HG02885 (cell line): ENCODE measurements around the gene KIR2DL1.
"Not testable (repeated sequence)": the region's sequence is repeated elsewhere in the genome, so short reads cannot be mapped to it uniquely, and the experiment has no call there.

Experiments used
- ATAC-seq: cut with Tn5 transposase; IDR thresholded peaks from one replicate; pipeline ENCODE4 v1.9.1; 2021; ENCODE audit warnings: mild to moderate bottlenecking; ENCODE audit not compliant: unreplicated experiment, poor library complexity

KIR2DL1 gene

DNA sequence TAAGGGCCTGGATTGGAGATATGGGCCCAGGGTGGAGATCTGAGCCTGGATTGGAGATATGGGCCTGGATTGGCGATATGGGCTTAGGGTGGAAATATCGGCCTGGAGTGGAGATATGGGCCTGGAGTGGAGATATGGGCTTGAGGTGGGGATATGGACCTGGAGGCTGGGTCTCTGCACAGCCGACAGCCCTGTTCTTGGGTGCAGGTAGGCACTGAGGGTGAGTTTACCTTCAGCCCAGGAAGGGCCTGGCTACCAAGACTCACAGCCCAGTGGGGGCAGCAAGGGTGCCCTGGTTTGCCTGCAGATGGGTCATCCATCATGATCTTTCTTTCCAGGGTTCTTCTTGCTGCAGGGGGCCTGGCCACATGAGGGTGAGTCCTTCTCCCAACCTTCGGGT lies 918 bp downstream of the KIR2DL1 start:
- not testable (repeated sequence) for ATAC-seq

DNA sequence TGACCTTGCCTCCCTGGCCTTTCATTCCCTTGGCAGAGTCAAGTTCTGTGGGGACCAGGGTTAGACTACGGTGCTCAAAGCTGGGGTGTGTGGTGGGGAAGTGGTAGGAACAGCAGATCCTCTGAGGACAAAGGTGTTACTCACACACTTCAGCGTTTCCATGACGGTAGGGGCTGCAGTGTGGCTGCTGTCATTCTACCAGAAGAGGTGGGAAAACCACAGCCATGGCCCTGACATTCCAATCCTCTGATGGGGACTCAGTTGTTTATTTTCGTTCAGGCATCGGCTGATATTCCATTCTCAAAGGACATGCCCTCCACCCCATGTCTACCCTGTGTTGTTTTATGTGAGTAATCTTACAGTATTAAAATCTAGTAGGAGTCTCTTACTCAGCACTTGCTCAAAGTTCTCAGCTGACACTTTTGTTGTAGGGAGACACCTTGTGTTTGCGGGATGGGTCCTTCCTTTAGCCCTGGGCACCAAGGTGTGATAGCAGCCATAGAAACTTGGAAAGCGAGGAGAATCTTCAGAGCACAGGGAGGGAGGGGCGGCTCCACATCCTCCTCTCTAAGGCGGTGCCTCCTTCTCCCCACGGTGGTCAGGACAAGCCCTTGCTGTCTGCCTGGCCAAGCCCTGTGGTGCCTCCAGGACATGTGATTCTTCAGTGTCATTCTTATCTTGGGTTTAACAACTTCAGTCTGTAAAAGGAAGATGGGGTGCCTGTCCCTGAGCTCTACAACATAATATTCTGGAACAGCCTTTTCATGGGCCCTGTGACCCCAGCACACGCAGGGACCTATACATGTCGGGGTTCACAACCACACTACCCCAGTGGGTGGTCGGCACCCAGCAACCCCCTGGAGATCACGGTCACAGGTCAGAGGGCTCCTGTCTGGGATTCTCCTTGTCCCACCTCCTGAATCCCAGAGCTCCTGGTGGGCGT lies 1.7 kb downstream of the KIR2DL1 start:
- not testable (repeated sequence) for ATAC-seq

DNA sequence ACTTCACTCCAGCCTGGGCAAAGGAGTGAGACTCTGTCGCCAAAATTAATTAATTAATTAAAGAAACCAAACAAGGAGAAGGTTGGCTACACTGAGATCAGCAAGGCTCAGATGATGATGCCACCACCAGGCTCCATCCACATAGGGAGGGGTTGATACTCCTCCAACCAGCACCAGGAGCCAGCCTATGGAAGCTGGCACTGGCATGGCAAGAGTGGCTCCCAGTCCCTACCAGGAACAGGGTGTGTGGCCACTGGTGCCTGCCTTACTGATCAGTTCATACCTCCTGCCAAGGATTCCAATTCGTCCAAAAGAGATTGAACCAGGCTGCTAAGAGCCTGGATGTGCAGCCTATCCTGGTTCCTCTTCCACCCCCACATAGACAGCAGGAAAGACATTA lies 3.1 kb downstream of the KIR2DL1 start:
- ATAC-seq: not testable (repeated sequence)

DNA sequence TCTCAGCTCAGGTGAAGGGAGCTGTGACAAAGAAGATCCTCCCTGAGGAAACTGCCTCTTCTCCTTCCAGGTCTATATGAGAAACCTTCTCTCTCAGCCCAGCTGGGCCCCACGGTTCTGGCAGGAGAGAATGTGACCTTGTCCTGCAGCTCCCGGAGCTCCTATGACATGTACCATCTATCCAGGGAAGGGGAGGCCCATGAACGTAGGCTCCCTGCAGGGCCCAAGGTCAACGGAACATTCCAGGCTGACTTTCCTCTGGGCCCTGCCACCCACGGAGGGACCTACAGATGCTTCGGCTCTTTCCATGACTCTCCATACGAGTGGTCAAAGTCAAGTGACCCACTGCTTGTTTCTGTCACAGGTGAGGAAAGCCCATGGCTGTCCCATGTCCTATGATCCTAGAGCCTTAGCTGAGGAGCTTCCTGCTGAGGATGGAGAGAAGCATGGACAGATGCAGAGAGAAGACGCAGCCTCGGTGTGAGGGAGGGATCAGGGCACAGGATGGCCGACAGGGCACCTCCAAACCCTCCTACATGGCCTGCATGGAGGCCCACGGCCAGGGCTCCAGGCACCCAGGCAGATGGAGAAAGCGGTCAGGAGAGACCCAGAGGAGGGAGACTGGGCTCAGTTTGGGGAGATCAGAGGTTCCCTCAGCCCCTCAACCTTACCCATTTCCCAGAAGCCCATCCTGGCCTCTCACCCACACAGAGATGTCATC lies 5.7 kb downstream of the KIR2DL1 start:
- not testable (repeated sequence) for ATAC-seq

DNA sequence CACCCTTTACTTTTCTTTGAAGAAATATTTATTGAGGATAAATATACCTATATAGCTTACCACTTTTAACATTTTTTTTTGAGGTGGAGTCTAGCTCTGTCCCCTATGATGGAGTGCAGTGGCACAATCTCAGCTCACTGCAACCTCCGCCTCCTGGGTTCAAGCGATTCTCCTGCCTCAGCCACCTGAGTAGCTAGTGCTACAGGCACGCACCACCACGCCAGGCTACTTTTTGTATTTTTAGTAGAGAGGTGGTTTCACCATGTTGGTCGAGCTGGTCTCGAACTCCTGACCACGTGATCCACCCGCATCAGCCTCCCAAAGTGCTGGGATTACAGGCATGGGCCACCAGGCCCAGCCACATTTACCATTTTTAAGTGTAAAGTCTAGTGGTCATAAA lies 6.2 kb downstream of the KIR2DL1 start:
- ATAC-seq: not testable (repeated sequence)

DNA sequence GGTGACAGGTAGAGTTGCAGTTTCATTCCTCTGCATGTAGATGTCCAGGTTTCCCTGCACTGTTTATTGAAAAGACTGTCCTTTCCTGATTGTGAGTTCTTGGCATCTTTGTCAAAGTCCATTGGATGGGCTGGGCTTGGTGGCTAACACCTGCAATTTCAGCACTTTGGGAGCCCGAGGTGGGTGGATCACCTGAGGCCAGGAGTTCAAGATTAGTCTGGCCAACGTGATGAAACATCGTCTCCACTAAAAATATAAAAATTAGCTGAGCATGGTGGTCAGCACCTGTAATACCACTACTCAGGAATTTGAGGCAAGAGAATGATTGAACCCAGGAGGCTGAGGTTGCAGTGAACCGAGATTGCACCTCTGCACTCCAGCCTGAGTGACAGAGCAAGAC lies 8.3 kb downstream of the KIR2DL1 start:
- not testable (repeated sequence) for ATAC-seq

DNA sequence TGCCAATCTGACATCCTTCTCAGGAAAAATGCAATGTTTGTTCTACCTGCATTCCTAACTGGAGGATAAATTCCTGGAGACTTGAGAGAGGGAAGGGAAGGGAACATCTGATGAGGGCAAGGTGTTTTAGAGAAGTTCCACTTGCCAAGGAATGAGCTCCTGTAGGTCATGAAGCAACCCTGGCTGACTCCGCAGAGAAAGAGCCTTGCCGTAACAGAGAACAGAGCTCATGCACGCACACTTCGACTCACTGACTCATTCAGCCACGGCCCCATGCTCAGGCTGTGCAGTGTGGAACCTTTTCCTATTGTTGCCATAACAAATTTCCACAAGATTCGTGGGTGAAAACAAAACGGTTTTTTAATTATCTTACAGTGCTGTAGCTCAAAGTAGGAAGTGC lies 9.3 kb downstream of the KIR2DL1 start:
- not testable (repeated sequence) for ATAC-seq

DNA sequence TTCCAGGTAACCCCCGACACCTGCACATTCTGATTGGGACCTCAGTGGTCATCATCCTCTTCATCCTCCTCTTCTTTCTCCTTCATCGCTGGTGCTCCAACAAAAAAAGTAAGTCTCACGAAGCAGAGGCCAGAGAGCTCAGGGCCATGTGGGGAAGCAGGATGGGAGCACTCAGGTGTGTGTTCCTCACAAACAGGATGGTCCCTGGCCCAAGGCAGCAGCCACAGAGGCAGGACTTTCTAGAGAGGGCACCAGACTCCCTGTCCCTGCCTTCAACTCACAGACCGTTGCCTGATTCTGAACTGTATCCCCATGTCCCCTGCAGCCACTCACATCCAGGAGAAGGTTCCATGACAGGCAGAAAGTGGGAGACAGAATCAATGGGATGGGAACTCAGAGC lies 13.3 kb downstream of the KIR2DL1 start:
- ATAC-seq: not testable (repeated sequence)

DNA sequence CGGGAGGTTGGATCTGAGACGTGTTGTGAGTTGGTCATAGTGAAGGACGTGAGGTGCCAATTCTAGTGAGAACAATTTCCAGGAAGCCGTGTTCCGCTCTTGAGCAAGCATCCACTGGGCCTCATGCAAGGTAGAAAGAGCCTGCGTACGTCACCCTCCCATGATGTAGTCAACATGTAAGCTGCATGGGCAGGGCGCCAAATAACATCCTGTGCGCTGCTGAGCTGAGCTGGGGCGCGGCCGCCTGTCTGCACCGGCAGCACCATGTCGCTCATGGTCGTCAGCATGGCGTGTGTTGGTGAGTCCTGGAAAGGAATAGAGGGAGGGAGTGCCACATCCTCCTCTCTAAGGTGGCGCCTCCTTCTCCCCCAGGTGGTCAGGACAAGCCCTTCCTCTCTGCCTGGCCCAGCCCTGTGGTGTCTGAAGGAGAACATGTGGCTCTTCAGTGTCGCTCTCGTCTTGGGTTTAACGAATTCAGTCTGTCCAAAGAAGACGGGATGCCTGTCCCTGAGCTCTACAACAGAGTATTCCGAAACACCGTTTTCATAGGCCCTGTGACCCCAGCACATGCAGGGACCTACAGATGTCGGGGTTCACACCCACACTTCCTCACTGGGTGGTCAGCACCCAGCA lies 16.6 kb downstream of the KIR2DL1 start:
- not testable (repeated sequence) for ATAC-seq

DNA sequence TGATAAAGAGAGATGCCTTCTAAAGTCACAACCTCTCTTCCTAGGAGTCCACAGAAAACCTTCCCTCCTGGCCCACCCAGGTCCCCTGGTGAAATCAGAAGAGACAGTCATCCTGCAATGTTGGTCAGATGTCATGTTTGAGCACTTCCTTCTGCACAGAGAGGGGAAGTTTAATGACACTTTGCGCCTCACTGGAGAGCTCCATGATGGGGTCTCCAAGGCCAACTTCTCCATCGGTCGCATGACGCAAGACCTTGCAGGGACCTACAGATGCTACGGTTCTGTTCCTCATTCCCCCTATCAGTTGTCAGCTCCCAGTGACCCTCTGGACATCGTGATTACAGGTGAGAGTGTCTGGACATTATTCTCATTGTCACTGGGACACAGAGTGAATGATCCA lies 18.6 kb downstream of the KIR2DL1 start:
- not testable (repeated sequence) for ATAC-seq

DNA sequence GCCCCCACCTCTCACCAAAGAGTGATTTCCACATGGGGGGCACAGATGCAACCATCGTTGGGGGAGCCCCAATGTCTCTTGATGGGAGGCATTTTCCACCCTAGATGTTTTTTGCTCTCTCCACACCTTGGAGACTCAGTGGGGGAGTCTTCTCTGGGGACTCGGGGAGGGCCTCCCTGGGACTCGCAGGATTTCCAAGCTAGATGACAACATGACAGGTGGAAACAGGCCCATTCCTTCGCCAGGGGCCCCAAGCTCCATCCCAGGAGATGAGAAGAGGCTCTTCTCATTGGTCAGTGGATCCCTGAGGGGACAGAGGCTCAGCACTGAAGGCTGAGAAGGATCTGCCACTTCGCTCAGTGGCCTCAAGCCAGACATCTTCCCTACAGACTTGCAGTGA lies 21.1 kb downstream of the KIR2DL1 start:
- no peak for ATAC-seq

DNA sequence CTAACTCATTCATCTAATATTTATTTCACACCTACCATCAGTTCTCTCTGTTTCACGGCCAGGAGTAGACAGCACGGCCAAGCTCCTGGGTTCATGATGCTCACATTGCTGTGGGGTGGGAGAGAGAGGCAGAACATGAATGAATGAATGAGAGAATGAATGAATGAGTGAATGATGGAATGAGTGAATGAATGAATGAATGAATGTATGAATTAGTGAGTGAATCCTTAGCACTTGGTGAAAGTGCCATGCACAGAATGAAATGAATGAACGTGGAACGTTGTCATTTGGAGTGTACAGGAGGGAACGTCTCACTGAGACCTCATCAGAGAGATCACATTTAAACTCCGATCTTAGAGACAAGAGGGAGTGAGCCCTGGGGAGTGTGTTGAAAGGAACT lies 21.9 kb downstream of the KIR2DL1 start:
- no peak for ATAC-seq

DNA sequence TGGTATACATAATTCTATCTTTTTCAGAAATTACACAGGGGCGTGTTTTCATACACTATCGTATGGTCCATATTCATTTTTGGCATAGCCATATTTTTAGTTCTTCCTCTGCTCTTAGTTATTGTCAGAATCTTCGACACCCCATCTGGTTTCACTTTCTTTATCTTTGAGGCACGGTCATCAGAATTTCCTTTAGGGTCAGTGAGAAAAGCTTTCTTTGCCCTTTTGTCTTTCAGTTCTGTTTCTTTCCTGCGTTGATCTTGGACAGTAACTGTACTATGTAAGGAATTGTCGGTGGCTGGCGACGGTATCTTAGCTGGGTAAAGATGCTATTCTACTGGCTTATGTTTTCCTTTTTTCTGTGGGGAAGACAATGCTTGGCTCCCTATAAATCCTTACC lies 23.2 kb downstream of the KIR2DL1 start:
- ATAC-seq: no peak

DNA sequence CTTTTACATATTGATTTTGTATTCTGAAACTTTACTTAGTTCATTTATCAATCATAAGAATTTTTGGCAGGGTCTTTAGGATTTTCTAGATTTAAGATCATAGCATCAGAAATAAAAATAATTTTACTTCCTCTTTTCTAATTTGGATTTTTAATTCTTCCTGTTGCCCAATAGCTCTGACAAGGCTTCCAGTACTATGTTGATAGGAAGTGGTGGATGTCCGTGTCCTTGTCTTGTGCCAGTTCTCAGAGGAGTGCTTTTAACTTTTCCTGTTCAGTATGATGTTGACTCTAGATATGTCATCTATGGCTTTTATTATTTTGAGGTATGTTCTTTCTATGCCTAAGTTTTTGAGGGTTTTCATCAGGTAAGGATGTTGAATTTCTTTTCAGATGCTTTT lies 26.2 kb downstream of the KIR2DL1 start:
- ATAC-seq: no peak

DNA sequence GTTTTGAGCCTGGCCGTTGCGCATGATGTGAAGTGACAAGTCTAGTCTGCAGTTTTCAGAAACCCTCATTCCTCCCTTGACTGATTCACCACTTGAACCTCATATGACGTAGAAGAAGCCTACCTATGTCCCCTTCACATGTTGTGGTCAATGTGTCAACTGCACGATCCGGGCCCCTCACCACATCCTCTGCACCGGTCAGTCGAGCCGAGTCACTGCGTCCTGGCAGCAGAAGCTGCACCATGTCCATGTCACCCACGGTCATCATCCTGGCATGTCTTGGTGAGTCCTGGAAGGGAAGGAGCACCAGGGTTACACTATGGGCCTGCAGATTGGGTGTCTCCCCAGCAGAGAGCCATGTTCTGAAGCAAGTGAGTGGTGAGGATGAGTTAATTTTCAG lies 33.8 kb downstream of the KIR2DL1 start, which contains the start of gene KIR2DL4:
KIR2DL4 (plus strand) TSS at position 201 of the 400 bp plus-strand sequence; CDS start at position 243, 42 bp downstream.
- no peak for ATAC-seq

DNA sequence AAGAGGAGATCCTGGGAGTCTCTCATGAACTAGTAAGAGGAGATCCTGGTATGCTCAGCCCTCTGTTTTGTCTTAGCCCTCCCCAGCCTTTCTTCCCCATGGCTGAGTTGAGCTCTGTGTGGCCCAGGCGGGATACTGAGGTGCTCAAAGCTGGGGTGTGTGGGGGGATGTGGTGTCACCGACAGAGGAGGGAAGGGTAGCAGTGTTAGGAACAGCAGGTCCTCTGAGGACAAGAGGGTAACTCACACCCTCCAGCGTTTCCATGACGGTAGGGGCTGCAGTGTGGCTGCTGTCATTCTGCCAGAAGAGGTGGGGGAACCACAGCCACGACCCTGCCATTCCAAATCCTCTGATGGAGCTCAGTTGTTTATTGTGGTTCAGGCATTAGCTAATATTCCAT lies 34.5 kb downstream of the KIR2DL1 start:
- ATAC-seq: no peak

DNA sequence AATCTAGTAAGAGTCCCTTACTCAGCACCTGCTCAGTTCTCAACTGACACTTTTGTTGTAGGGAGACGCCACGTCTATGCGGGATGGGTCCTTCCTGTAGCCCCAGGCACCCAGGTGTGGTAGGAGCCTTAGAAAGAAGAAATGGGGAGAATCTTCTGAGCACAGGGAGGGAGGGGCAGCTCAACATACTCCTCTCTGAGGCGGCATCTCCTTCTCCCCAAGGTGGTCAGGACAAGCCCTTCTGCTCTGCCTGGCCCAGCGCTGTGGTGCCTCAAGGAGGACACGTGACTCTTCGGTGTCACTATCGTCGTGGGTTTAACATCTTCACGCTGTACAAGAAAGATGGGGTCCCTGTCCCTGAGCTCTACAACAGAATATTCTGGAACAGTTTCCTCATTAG lies 35.0 kb downstream of the KIR2DL1 start:
- ATAC-seq: no peak

DNA sequence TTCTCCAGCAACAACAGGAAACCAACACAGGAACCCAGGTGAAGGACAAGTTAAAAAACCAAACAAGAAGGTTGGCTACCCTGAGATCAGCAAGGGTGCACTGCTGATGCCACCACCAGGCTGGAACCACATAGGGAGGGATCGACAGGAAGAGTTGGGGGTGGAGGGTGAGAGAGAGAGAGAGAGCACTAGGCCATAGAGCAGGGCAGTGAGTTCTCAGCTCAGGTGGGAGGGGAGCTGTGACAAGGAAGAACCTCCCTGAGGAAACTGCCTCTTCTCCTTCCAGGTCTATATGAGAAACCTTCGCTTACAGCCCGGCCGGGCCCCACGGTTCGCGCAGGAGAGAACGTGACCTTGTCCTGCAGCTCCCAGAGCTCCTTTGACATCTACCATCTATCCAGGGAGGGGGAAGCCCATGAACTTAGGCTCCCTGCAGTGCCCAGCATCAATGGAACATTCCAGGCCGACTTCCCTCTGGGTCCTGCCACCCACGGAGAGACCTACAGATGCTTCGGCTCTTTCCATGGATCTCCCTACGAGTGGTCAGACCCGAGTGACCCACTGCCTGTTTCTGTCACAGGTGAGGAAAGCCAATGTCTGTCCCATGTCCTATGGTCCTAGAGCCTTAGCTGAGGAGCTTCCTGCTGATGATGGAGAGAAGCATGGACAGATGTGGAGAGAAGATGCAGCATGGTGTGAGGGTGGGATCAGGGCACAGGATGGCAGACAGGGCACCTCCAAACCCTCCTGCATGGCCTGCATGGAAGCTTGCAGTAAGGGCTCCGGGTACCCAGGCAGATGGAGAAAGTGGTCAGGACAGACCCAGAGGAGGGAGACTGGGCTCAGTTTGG lies 36.3 kb downstream of the KIR2DL1 start:
- no peak for ATAC-seq

DNA sequence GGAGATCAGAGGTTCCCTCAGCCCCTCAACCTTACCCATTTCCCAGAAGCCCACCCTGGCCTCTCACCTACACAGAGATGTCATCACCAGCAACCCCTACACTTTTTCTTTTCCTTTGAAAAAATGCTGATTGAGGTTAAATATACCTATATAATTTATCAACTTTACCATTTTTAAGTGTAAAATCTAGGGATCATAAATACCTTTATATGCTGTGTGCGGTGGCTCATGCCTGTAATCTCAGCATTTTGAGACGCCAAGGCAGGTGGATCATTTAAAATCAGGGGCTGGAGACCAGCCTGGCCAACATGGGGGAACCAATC lies 36.9 kb downstream of the KIR2DL1 start:
- no peak for ATAC-seq

DNA sequence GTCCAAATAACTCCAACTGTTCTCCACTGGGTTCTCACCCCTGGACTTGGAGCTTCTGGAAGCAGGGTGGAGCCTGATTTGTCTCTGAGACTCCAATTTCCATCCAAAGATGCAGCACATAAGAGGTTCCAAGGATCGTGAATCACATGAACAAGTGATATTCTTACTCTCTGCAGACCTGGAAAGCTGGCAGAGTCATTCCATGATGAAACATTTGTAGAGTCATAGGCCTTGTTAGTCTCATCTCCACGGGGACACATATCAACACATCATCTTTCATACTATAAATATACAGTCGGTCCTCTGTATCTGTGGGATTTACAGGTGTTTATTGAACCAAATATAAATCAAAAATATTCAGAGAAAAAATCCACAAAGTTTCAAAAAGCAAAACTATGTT lies 45.0 kb downstream of the KIR2DL1 start:
- ATAC-seq: not testable (repeated sequence)
